Stimulated activated effector memory CD8-positive, alpha-beta T cell treated with anti-CD3 and anti-CD28 coated beads, Interleukin-12 subunit alpha, Interleukin-12 subunit beta, amount 100 ng/mL, for 72 hours (primary cell): ENCODE measurements around the gene ESYT3.
A peak's percentile ranks its signal among the peaks of the same experiment; 100 is the strongest.
"Not testable (repeated sequence)": the region's sequence is repeated elsewhere in the genome, so short reads cannot be mapped to it uniquely, and the experiment has no call there.

ENCODE experiments used
- ATAC-seq: fragments of 150-1000 bp; cut with Tn5 transposase; 2 replicates; pipeline ENCODE4 v1.10.0; 2021
- DNase-seq, 2 donors: peaks; one replicate each; pipeline ENCODE4 v3.0.0; 2021 to 2022; ENCODE audit warnings: low spot score in 2 of 2
- H3K27ac Mint-ChIP-seq: one replicate; pipeline ENCODE4 v1.8.0; 2022; ENCODE audit warnings: mild to moderate bottlenecking, mixed read lengths
- H3K36me3 Mint-ChIP-seq: one replicate; pipeline ENCODE4 v1.8.0; 2022; ENCODE audit warnings: mild to moderate bottlenecking, mixed read lengths
- H3K4me1 Mint-ChIP-seq: one replicate; pipeline ENCODE4 v1.8.0; 2022; ENCODE audit warnings: mixed read lengths
- H3K4me3 Mint-ChIP-seq: one replicate; pipeline ENCODE4 v1.8.0; 2022; ENCODE audit warnings: mild to moderate bottlenecking, mixed read lengths
- H3K9me3 Mint-ChIP-seq: one replicate; pipeline ENCODE4 v1.8.0; 2022; ENCODE audit warnings: mixed read lengths

Gene ESYT3

GRCh38 chr3:138404121-138404520 lies 30.3 kb upstream of the ESYT3 start:
- Mint-ChIP-seq H3K4me3 (no peak overlapping the region), H3K4me1 (no peaks in the 10 kb centered on the region), H3K36me3 (no peaks in the 10 kb centered on the region), H3K27ac (no peak overlapping the region), H3K9me3 (no peaks in the 10 kb centered on the region)
- DNase-seq (no peak), ATAC-seq (no peak)

DNA sequence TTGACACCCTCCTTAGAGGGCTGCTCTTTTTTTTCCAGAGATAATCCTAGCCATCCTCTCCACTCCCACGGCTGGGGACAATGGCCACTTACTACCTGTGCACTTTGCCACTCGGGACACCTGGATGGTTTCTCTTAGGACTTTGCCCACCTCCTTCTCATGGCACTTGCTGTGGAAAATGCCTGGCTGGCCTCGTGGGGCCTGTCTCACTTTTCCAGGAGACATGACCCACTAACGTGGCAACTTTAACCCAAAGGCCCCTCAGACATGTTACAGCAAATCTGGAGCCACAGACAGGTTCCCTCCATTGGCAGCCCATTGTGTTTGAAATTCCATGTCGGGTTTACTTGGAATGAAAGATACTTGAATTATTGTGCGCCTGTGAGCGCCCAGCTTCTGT lies 29.4 kb upstream of the ESYT3 start:
- Mint-ChIP-seq H3K27ac (no peak overlapping the region), H3K4me1 (no peaks in the 10 kb centered on the region), H3K36me3 (no peaks in the 10 kb centered on the region), H3K9me3 (no peaks in the 10 kb centered on the region), H3K4me3 (no peak overlapping the region)
- DNase-seq (no peak), ATAC-seq (no peak)

- H3K4me3 Mint-ChIP-seq = no peak overlapping the region
- no peak overlapping the region for H3K27ac Mint-ChIP-seq
- no peak for DNase-seq
- H3K36me3 Mint-ChIP-seq = no peaks in the 10 kb centered on the region
- ATAC-seq = no peak
- H3K4me1 Mint-ChIP-seq = no peaks in the 10 kb centered on the region
- no peaks in the 10 kb centered on the region for H3K9me3 Mint-ChIP-seq
Measured at GRCh38 chr3:138405486-138405885, 28.9 kb upstream of the ESYT3 start.

DNA sequence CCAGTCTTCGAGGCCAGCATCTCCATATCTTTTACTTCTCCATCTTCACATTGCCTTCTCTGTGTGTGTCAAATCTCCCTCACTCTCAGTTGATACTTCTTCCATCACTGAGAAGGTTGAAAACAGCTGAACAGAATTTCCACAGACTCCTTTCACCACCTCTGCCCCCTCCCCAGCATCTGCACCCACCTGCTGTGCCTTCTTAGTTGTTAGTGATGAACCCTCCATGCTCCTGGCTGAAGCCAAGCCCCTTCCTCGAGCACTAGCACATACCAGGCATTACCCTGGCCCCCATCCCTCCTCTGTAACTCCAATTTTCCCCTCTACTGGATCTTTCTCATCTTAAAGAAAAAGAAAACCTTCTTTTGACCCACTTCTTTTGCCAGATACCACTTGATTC lies 27.8 kb upstream of the ESYT3 start:
- Mint-ChIP-seq H3K27ac (no peak overlapping the region), H3K9me3 (no peaks in the 10 kb centered on the region), H3K4me3 (no peak overlapping the region), H3K4me1 (no peaks in the 10 kb centered on the region), H3K36me3 (no peaks in the 10 kb centered on the region)
- ATAC-seq (no peak), DNase-seq (no peak)

GRCh38 chr3:138407236-138407907 lies 27.0 kb upstream of the ESYT3 start:
- ATAC-seq (no peak), DNase-seq (no peak)
- Mint-ChIP-seq H3K9me3 (no peaks in the 10 kb centered on the region), H3K36me3 (no peaks in the 10 kb centered on the region), H3K4me1 (no peaks in the 10 kb centered on the region), H3K4me3 (no peak overlapping the region), H3K27ac (no peak overlapping the region)

GRCh38 chr3:138408751-138409570 lies 25.5 kb upstream of the ESYT3 start:
- no peak overlapping the region for H3K4me3 Mint-ChIP-seq
- no peak for ATAC-seq
- H3K36me3 Mint-ChIP-seq = no peaks in the 10 kb centered on the region
- no peak for DNase-seq
- H3K9me3 Mint-ChIP-seq = no peaks in the 10 kb centered on the region
- H3K4me1 Mint-ChIP-seq = peaks cover 8% of the 10 kb centered on the region
- H3K27ac Mint-ChIP-seq = no peak overlapping the region

- Mint-ChIP-seq H3K4me1 (peaks cover 8% of the 10 kb centered on the region), H3K4me3 (no peak overlapping the region), H3K27ac (no peak overlapping the region), H3K9me3 (no peaks in the 10 kb centered on the region), H3K36me3 (peaks cover 2% of the 10 kb centered on the region)
- ATAC-seq (peak; percentile 57), DNase-seq (no peak)
Measured at GRCh38 chr3:138412821-138413551, 21.4 kb upstream of the ESYT3 start.

- H3K4me1 Mint-ChIP-seq, H3K4me3 Mint-ChIP-seq, H3K27ac Mint-ChIP-seq: not testable (repeated sequence)
Measured at GRCh38 chr3:138416236-138416635, 18.2 kb upstream of the ESYT3 start.

DNA sequence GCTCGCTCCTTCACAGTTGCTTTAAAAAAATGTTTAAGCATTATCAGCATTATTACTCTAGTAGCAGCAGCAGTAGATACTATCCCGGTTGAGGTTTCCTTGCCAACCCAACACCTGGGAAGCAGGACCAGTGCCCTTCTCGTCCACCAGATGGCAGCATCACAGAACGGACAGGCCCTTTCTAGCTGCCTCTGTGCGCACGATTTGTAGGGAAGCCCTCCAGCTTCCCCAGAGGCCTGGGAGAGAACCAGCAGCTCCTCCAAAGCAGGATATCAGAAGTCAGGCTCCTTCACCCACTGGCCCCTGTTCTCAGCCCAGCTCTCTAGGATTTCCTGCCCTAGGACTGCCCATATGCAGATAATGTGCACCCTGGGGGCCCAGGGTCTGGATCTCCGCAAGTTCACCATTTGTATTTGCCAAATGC lies 16.8 kb upstream of the ESYT3 start:
- Mint-ChIP-seq H3K36me3 (peaks cover 5% of the 10 kb centered on the region), H3K4me1 (peaks cover 7% of the 10 kb centered on the region), H3K4me3 (no peak overlapping the region), H3K27ac (no peak overlapping the region), H3K9me3 (no peaks in the 10 kb centered on the region)
- ATAC-seq = peak; percentile 76
- DNase-seq = peak; percentile 43 to 79

More at GRCh38 chr3:138416236-138416635, 18.2 kb upstream of the ESYT3 start:
- ATAC-seq, H3K36me3 Mint-ChIP-seq, DNase-seq, H3K9me3 Mint-ChIP-seq: not testable (repeated sequence)

DNA sequence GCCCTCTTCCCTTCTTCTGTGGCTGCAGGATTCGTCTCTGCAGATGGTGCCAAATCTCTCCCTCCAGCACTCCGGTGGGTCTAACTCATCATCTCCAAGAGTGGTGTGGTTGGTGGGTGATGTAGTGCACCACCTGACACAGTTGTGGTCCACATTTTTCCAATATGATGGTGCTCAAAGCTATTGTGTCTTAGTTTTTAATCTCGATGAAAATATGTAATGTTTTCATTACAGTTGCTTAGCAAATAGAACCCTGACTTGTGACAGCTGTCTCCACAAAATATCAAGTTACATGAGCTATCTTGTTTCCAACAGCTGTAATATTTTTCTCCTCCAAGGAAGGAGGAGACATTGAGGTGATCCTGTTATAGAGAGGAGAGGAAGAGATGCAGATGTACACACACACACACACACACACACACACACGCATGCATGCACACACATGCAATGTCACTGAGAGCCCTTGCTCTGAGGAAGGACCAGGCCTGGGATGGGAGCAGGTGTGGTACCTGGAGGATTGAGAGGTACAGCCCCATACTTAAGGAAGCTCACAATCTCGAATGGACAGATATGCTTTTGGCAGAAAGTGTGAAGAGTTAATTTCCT lies 15.7 kb upstream of the ESYT3 start:
- Mint-ChIP-seq H3K4me1 (no peaks in the 10 kb centered on the region), H3K27ac (no peak overlapping the region), H3K9me3 (no peaks in the 10 kb centered on the region), H3K4me3 (no peak overlapping the region), H3K36me3 (peaks cover 5% of the 10 kb centered on the region)
- DNase-seq (no peak), ATAC-seq (no peak)

GRCh38 chr3:138423316-138423715 lies 11.1 kb upstream of the ESYT3 start:
- H3K9me3 Mint-ChIP-seq = no peaks in the 10 kb centered on the region
- H3K36me3 Mint-ChIP-seq = no peaks in the 10 kb centered on the region
- DNase-seq = no peak
- H3K4me1 Mint-ChIP-seq = no peaks in the 10 kb centered on the region
- H3K27ac Mint-ChIP-seq = no peak overlapping the region
- no peak for ATAC-seq
- no peak overlapping the region for H3K4me3 Mint-ChIP-seq

DNA sequence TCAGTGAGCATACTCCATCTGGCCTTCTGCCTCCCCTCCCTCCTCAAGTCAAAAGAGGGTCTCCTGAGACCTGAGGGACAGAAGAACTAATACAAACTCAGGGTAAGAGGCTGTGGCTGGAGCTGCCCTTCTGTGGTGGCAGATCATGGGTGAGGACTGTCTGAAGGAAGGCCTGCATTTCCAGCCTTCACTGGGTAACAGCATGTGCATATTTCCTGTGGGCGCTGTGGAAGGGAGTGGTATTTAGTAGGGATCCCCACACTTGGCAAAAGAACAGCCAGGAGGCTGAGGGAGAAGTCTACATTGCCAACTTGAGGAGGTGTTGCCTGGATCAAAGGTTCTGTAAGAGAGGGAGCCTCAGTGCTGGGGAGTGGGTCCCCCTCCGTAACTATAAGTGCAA lies 10.1 kb upstream of the ESYT3 start:
- no peaks in the 10 kb centered on the region for H3K36me3 Mint-ChIP-seq

GRCh38 chr3:138426211-138426610 lies 8.2 kb upstream of the ESYT3 start:
- no peaks in the 10 kb centered on the region for H3K4me1 Mint-ChIP-seq
- no peaks in the 10 kb centered on the region for H3K9me3 Mint-ChIP-seq
- no peak overlapping the region for H3K27ac Mint-ChIP-seq
- ATAC-seq (no peak), DNase-seq (no peak)
- H3K36me3 Mint-ChIP-seq = no peaks in the 10 kb centered on the region
- H3K4me3 Mint-ChIP-seq = no peak overlapping the region

More for the DNA sequence above, 10.1 kb upstream of the ESYT3 start:
- no peaks in the 10 kb centered on the region for H3K4me1 Mint-ChIP-seq
- ATAC-seq (peak; percentile 40), DNase-seq (no peak)
- no peak overlapping the region for H3K27ac Mint-ChIP-seq
- no peak overlapping the region for H3K4me3 Mint-ChIP-seq
- H3K9me3 Mint-ChIP-seq = no peaks in the 10 kb centered on the region

- H3K27ac Mint-ChIP-seq, H3K4me1 Mint-ChIP-seq, H3K4me3 Mint-ChIP-seq, DNase-seq, H3K36me3 Mint-ChIP-seq, ATAC-seq, H3K9me3 Mint-ChIP-seq: not testable (repeated sequence)
Measured at GRCh38 chr3:138426754-138427153, 7.7 kb upstream of the ESYT3 start.

- DNase-seq (no peak), ATAC-seq (no peak)
Measured at GRCh38 chr3:138429665-138430064, 4.8 kb upstream of the ESYT3 start.

More at GRCh38 chr3:138429665-138430064, 4.8 kb upstream of the ESYT3 start:
- Mint-ChIP-seq H3K27ac (no peak overlapping the region), H3K4me3 (no peak overlapping the region), H3K9me3 (no peaks in the 10 kb centered on the region), H3K36me3 (no peaks in the 10 kb centered on the region), H3K4me1 (peaks cover 12% of the 10 kb centered on the region)
